ENCODE data around the gene CAD. TPM values are rescaled to one million over a fixed set of nuclear protein-coding genes. Genes with fewer than 3 reads are reported as not detected.

The CAD gene
- total and polyA plus RNA-seq, 10 of the 15 experiments (the other 5 are each of a cell fraction or from before 2014, with no cell fraction given) = 7.6 to 119 (median 50.7) TPM

GRCh38 chr2:27211241-27211942 is 5.8 kb upstream of the CAD start:
- CTCF ChIA-PET = interaction anchor here (0.7 to 2.0 kb wide), 6 partner anchors 41 to 161 kb away, joined by 3 to 6 read pairs (median 4); no protein-coding TSS in a partner anchor
- Histone ChIP-seq H3K36me3 (ENCODE audit: control insufficient read depth in 2 of 2, insufficient read depth in 2 of 2, low read length in 1 of 2) (peaks cover 6 to 11% of the 10 kb centered on the region in 2 experiments), H4K20me1 (ENCODE audit: control insufficient read depth, insufficient read depth) (no peaks in the 10 kb centered on the region), H3K9me3 (replicated peaks; ENCODE audit: control insufficient read depth, insufficient read depth, low read length) (no peaks in the 10 kb centered on the region), H3K27me3 (replicated peaks in 1 of 2; ENCODE audit: control insufficient read depth in 2 of 2, insufficient read depth in 2 of 2, low read length in 1 of 2) (no peaks in the 10 kb centered on the region), H3K79me2 (ENCODE audit: control insufficient read depth, insufficient read depth, low read length) (peaks cover 53% of the 10 kb centered on the region), H3K4me1 (ENCODE audit: control insufficient read depth, insufficient read depth, low read length) (peaks cover 7% of the 10 kb centered on the region), H2AFZ (ENCODE audit: control insufficient read depth, low read depth, low read length) (peak overlapping the region; percentile 69), H3K9ac (ENCODE audit: control insufficient read depth, insufficient read depth, low read length) (peak overlapping the region; percentile 96), H3K4me2 (ENCODE audit: control insufficient read depth, insufficient read depth) (peak overlapping the region; percentile 82), H3K4me3 (peak overlapping the region; percentile 70), H3K27ac (ENCODE audit: control insufficient read depth, insufficient read depth) (peak overlapping the region; percentile 65)
- BruUV-seq (replicated peaks) = TSS peak; percentile 87
- FAIRE-seq (no peak), ATAC-seq (peak; percentile 2), DNase-seq (ENCODE audit: low read depth, low spot score) (no peak)
- WGBS (ENCODE audit: insufficient coverage, insufficient replicate concordance, low lambda C conversion rate, missing lambda C conversion rate) = 4% methylated on average over 37 of the region's 48 CpGs
- SMC1A ChIA-PET (ENCODE audit: uncharacterized antibody, unreplicated experiment) = interaction anchor here (1.0 kb wide), 1 partner anchor 77 kb away, joined by 3 read pairs; the partner anchor contains the start of gene PREB
- TF ChIP-seq IKZF1 (conservative IDR thresholded peaks at IDR 0.05) = peak; percentile 26; the same call in 1 of the 2 replicates
- TF ChIP-seq RUNX3 (IDR thresholded peaks at IDR 0.05; ENCODE audit: low read length) = no peak
- peak; percentile 17; the same call in 1 of the 2 replicates for TF ChIP-seq HDGF (IDR thresholded peaks at IDR 0.05)
- peak; percentile 32; the same call in 1 of the 2 replicates for TF ChIP-seq NKRF (conservative IDR thresholded peaks at IDR 0.05)
- TF ChIP-seq, protein P1, sequence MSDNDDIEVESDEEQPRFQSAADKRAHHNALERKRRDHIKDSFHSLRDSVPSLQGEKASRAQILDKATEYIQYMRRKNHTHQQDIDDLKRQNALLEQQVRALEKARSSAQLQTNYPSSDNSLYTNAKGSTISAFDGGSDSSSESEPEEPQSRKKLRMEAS (IDR thresholded peaks at IDR 0.05; ENCODE audit: low read depth, low read length) = peak; percentile 53
- TF ChIP-seq IKZF2 (IDR thresholded peaks at IDR 0.05) = 0 out of 4 replicates have a peak, but pooled peaks have one; percentile 15 to 34
- peak; percentile 85 for TF ChIP-seq MXI1 (IDR thresholded peaks at IDR 0.05; ENCODE audit: low read depth, low read length)
- no peak for TF ChIP-seq NR2C2 (IDR thresholded peaks at IDR 0.05; ENCODE audit: borderline replicate concordance, control insufficient read depth, insufficient read length, low read depth)
- no peak for TF ChIP-seq TARDBP (IDR thresholded peaks at IDR 0.05; ENCODE audit: borderline replicate concordance)
- 0 out of 2 replicates have a peak, but pooled peaks have one; percentile 12 for TF ChIP-seq RCOR1 (conservative IDR thresholded peaks at IDR 0.05; ENCODE audit: low read depth, low read length)
- TF ChIP-seq LARP7 (IDR thresholded peaks at IDR 0.05) = 0 out of 2 replicates have a peak, but pooled peaks have one; percentile 22
- intact Hi-C loops (cut with micrococcal nuclease; ENCODE audit: unreplicated experiment) = loop anchor here (10.0 kb wide), 1 partner anchor 143 kb away; the partner anchor contains the start of gene GTF3C2
- in situ Hi-C loops (cut with MboI) = no loop called here
- RAD21 ChIA-PET (ENCODE audit: unreplicated experiment) = interaction anchor here (1.3 kb wide), 1 partner anchor 78 kb away, joined by 3 read pairs; no protein-coding TSS in a partner anchor
- POLR2A ChIA-PET = interaction anchor here (0.6 to 1.5 kb wide), 4 partner anchors 78 to 1065 kb away, joined by 3 to 7 read pairs (median 5); partner anchors contain the start of gene PREB

Data from GM12878 (cell line).